GM21528 (cell line): Measurements from ENCODE around the gene COX14.
"Not testable (repeated sequence)": the region's sequence is repeated elsewhere in the genome, so short reads cannot be mapped to it uniquely, and the experiment has no call there.

ENCODE experiments used
- ATAC-seq: cut with Tn5 transposase; IDR thresholded peaks from one replicate; pipeline ENCODE4 v1.9.1; 2021; ENCODE audit warnings: mild to moderate bottlenecking, moderate library complexity; ENCODE audit not compliant: unreplicated experiment, low FRiP score

COX14 gene

GRCh38 chr12:50151047-50151687 is 39.1 kb downstream of the COX14 start:
- ATAC-seq: no peak

- not testable (repeated sequence) for ATAC-seq
Observed at GRCh38 chr12:50154947-50155346, 42.9 kb downstream of the COX14 start.

GRCh38 chr12:50156641-50157040 is 44.6 kb downstream of the COX14 start:
- ATAC-seq: no peak

GRCh38 chr12:50157259-50157658 is 45.2 kb downstream of the COX14 start:
- no peak for ATAC-seq

GRCh38 chr12:50160643-50161042 is 48.6 kb downstream of the COX14 start:
- ATAC-seq: no peak

- no peak for ATAC-seq
Observed at GRCh38 chr12:50162230-50162629, 50.2 kb downstream of the COX14 start.

GRCh38 chr12:50164963-50165362 is 52.9 kb downstream of the COX14 start:
- ATAC-seq: no peak

GRCh38 chr12:50166799-50167048 is 54.7 kb downstream of the COX14 start:
- peak; percentile 48 for ATAC-seq

GRCh38 chr12:50167049-50167828 is 55.2 kb downstream of the COX14 start, which contains the start of gene CERS5:
TSS of gene CERS5 (minus strand) at chr12:50167369. CDS start at chr12:50167297, 72 bp downstream.
- peak; percentile 96 for ATAC-seq
